ENCODE data around the gene MYO18B. TPM values are rescaled to one million over a fixed set of nuclear protein-coding genes. Genes with fewer than 3 reads are reported as not detected.

Gene MYO18B
- total RNA-seq, 1 experiment from 2014 or later = 0.05 TPM

DNA sequence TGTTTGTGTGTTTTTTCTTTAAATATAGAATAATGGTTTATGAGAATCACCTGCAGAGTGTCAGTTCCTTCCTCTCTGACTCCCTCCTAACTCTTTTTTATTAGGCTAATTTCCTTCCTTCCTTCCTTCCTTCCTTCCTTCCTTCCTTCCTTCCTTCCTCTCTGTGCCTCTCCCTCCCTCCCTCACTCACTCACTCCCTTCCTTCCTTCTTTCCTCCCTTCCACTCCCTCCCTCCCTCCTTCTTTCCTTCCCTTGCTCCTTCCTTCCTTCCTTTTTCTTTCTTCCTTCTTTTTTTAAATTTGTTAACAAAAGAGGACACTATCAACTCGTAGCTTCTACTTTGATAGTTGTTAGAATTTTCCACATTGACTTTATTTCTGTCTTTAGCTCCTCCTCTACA lies 274.9 kb downstream of the MYO18B start:
- Histone ChIP-seq H3K4me2 (ENCODE audit: low read length) (no peak overlapping the region), H3K36me3 (ENCODE audit: control insufficient read depth in 1 of 2, insufficient read depth in 2 of 2, low read length in 2 of 2) (no peaks in the 10 kb centered on the region), H3K79me2 (ENCODE audit: insufficient read depth, low read length) (no peaks in the 10 kb centered on the region), H3K4me1 (ENCODE audit: control insufficient read depth in 1 of 2, insufficient read depth in 2 of 2, low read length in 2 of 2) (no peaks in the 10 kb centered on the region), H3K9ac (ENCODE audit: low read length) (no peak overlapping the region), H3K27me3 (ENCODE audit: insufficient read depth, low read length) (no peaks in the 10 kb centered on the region), H2AFZ (ENCODE audit: low read depth, low read length, poor library complexity, severe bottlenecking) (no peak overlapping the region), H3K4me3 (replicated peaks in 1 of 2; ENCODE audit: low read depth in 1 of 2, low read length in 2 of 2) (no peak overlapping the region), H3K9me2 (ENCODE audit: insufficient read depth) (no peaks in the 10 kb centered on the region), H3K9me3 (ENCODE audit: control insufficient read depth in 1 of 2, insufficient read depth in 1 of 2, low read depth in 1 of 2, low read length in 2 of 2) (no peaks in the 10 kb centered on the region), H4K20me1 (ENCODE audit: insufficient read depth) (no peaks in the 10 kb centered on the region), H3K27ac (ENCODE audit: low read depth, low read length) (no peak overlapping the region)
- ChIA-PET CTCF (no interaction called here), POLR2A (no interaction called here), RAD21 (ENCODE audit: low non-redundant PET in 1 of 2, low total read pairs in 2 of 2, uncharacterized antibody in 2 of 2, unreplicated experiment in 2 of 2) (no interaction called here)
- intact Hi-C loops (cut with micrococcal nuclease) = no loop called here
- TF ChIP-seq CBX3 (IDR thresholded peaks at IDR 0.05; ENCODE audit: low read depth) (no peak), POLR2AphosphoS5 (IDR thresholded peaks at IDR 0.05; ENCODE audit: low read depth, low read length) (no peak), SRF (IDR thresholded peaks at IDR 0.05; ENCODE audit: low read depth) (no peak), FOSL1 (IDR thresholded peaks at IDR 0.05; ENCODE audit: low read depth) (no peak), YY1 (IDR thresholded peaks at IDR 0.05; ENCODE audit: extremely low read depth, insufficient replicate concordance, low read depth, low read length) (no peak), JUND (IDR thresholded peaks at IDR 0.05) (no peak)
- BruUV-seq (replicated peaks) = no TSS peak
- ATAC-seq (no peak), DNase-seq (ENCODE audit: low read depth, low spot score) (no peak)

DNA sequence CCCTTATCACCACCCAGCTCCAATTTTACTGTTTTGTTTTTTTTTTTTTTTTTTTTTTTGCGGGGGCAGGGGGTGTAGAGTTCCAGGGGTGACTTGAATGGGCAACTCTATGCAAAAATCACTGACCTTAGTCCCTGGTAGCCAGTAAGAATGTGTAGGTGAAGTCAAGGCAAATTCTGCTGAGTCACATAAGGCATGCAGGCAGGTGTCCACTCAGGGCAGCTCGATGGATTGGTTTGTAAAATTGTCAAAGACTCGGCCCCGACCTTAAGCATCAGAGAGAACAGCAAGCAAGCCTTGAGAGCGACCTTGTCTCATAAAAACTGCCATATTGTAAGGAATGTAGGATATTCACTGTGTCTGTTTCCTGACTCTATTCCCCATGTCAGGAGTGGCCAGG lies 275.9 kb downstream of the MYO18B start:
- intact Hi-C loops (cut with micrococcal nuclease) = no loop called here
- Histone ChIP-seq H3K9me3 (ENCODE audit: control insufficient read depth in 1 of 2, insufficient read depth in 1 of 2, low read depth in 1 of 2, low read length in 2 of 2) (no peaks in the 10 kb centered on the region), H3K4me3 (replicated peaks in 1 of 2; ENCODE audit: low read depth in 1 of 2, low read length in 2 of 2) (no peak overlapping the region), H4K20me1 (ENCODE audit: insufficient read depth) (no peaks in the 10 kb centered on the region), H3K79me2 (ENCODE audit: insufficient read depth, low read length) (no peaks in the 10 kb centered on the region), H3K27ac (ENCODE audit: low read depth, low read length) (no peak overlapping the region), H3K27me3 (ENCODE audit: insufficient read depth, low read length) (no peaks in the 10 kb centered on the region), H2AFZ (ENCODE audit: low read depth, low read length, poor library complexity, severe bottlenecking) (no peak overlapping the region), H3K4me2 (ENCODE audit: low read length) (no peak overlapping the region), H3K4me1 (ENCODE audit: control insufficient read depth in 1 of 2, insufficient read depth in 2 of 2, low read length in 2 of 2) (no peaks in the 10 kb centered on the region), H3K9me2 (ENCODE audit: insufficient read depth) (no peaks in the 10 kb centered on the region), H3K36me3 (ENCODE audit: control insufficient read depth in 1 of 2, insufficient read depth in 2 of 2, low read length in 2 of 2) (no peaks in the 10 kb centered on the region), H3K9ac (ENCODE audit: low read length) (no peak overlapping the region)
- ChIA-PET POLR2A (no interaction called here), RAD21 (ENCODE audit: low non-redundant PET in 1 of 2, low total read pairs in 2 of 2, uncharacterized antibody in 2 of 2, unreplicated experiment in 2 of 2) (no interaction called here), CTCF (no interaction called here)
- ATAC-seq (no peak), DNase-seq (ENCODE audit: low read depth, low spot score) (no peak)
- no TSS peak for BruUV-seq (replicated peaks)
- TF ChIP-seq ELF1 (IDR thresholded peaks at IDR 0.05; ENCODE audit: borderline replicate concordance, low read depth) (no peak), FOSL1 (IDR thresholded peaks at IDR 0.05; ENCODE audit: low read depth) (no peak), POLR2A (IDR thresholded peaks at IDR 0.05; ENCODE audit: borderline replicate concordance, extremely low read depth, insufficient read depth, insufficient read length) (no peak), CBX3 (IDR thresholded peaks at IDR 0.05; ENCODE audit: low read depth) (no peak)
